GM23248 (cell line): Measurements from ENCODE around the gene ATP2A3. TPM values are rescaled to one million over a fixed set of nuclear protein-coding genes. Genes with fewer than 3 reads are reported as not detected.

ENCODE experiments used
- DNase-seq: peaks from one replicate; pipeline ENCODE4 v3.0.0-alpha.2; 2015
- H2AFZ ChIP-seq: fragments of 200-600 bp; sonication (generic); 2 replicates; pipeline ENCODE4 v1.6.1; 2016; ENCODE audit warnings: antibody characterized with exemption
- H3F3A ChIP-seq: fragments of 200-600 bp; sonication (generic); 2 replicates; pipeline ENCODE4 v1.6.1; 2016; ENCODE audit warnings: mild to moderate bottlenecking, antibody characterized with exemption, mixed run types; ENCODE audit not compliant: insufficient read depth
- H3K27ac ChIP-seq: fragments of 200-600 bp; sonication (generic); 2 replicates; pipeline ENCODE4 v1.5.1; 2016; ENCODE audit warnings: mild to moderate bottlenecking
- H3K27me3 ChIP-seq: fragments of 200-600 bp; sonication (generic); replicated peaks from 2 replicates; pipeline ENCODE4 v1.6.1; 2016; ENCODE audit warnings: mild to moderate bottlenecking; ENCODE audit not compliant: insufficient read depth
- H3K36me3 ChIP-seq: fragments of 200-600 bp; sonication (generic); 2 replicates; pipeline ENCODE4 v1.6.1; 2016; ENCODE audit warnings: low read depth, mild to moderate bottlenecking
- H3K4me1 ChIP-seq: fragments of 200-600 bp; sonication (generic); 2 replicates; pipeline ENCODE4 v1.6.1; 2016; ENCODE audit warnings: mild to moderate bottlenecking; ENCODE audit not compliant: insufficient read depth
- H3K4me2 ChIP-seq: fragments of 200-600 bp; sonication (generic); one replicate; pipeline ENCODE4 v1.6.1; 2016; ENCODE audit warnings: mild to moderate bottlenecking; ENCODE audit not compliant: unreplicated experiment
- H3K4me3 ChIP-seq: fragments of 200-600 bp; sonication (generic); 2 replicates; pipeline ENCODE4 v1.5.1; 2016; ENCODE audit warnings: mild to moderate bottlenecking
- H3K79me2 ChIP-seq: fragments of 200-600 bp; sonication (generic); 2 replicates; pipeline ENCODE4 v1.6.1; 2016; ENCODE audit warnings: mild to moderate bottlenecking; ENCODE audit not compliant: insufficient read depth
- H3K9ac ChIP-seq: fragments of 200-600 bp; sonication (generic); 2 replicates; pipeline ENCODE4 v1.6.1; 2016; ENCODE audit warnings: mild to moderate bottlenecking
- H3K9me2 ChIP-seq: fragments of 200-600 bp; sonication (generic); 2 replicates; pipeline ENCODE4 v1.6.1; 2016; ENCODE audit warnings: mixed run types, mild to moderate bottlenecking, moderate library complexity; ENCODE audit not compliant: insufficient read depth
- H3K9me3 ChIP-seq: fragments of 200-600 bp; sonication (generic); one replicate; pipeline ENCODE4 v1.6.1; 2017; ENCODE audit warnings: low read depth
- H4K20me1 ChIP-seq: fragments of 200-600 bp; sonication (generic); 2 replicates; pipeline ENCODE4 v1.6.0; 2016; ENCODE audit not compliant: insufficient read depth
- EZH2 ChIP-seq: fragments of 200-600 bp; sonication (generic); IDR thresholded peaks from 2 replicates; pipeline ENCODE4 v1.6.1; 2018; ENCODE audit warnings: antibody characterized with exemption, mild to moderate bottlenecking; ENCODE audit not compliant: insufficient read depth, poor library complexity, severe bottlenecking
- EZH2phosphoT487 ChIP-seq: fragments of 200-600 bp; sonication (generic); IDR thresholded peaks from 2 replicates; pipeline ENCODE4 v1.6.1; 2018; ENCODE audit warnings: antibody characterized with exemption, moderate library complexity, mild to moderate bottlenecking, low read depth; ENCODE audit not compliant: insufficient read depth
- WGBS, 2 experiments: methylation state at CpG; one replicate each; pipeline ENCODE4 v1.1.6; 2015 to 2017; ENCODE audit warnings: low lambda C conversion rate in 2 of 2, low coverage in 1 of 2; ENCODE audit errors: missing lambda C conversion rate in 2 of 2; 5-methylcytosine and 5-hydroxymethylcytosine counted together
- in situ Hi-C: fragments of 300-500 bp; cut with MboI; formaldehyde crosslinking; loops from 2 replicates; pipeline ENCODE4 v1.15.0; 2020
- polyA plus RNA-seq: library from polyadenylated mRNA; unstranded; fragments of >200 nt; fragmentation: Nextera tagmentation; extraction: Ambion mirVana; gene quantifications from 2 replicates; pipeline ENCODE4 v1.2.1, GENCODE V29; 2016
- total RNA-seq: library from RNA; depleted of rRNA; stranded (reverse); fragments of >200 nt; shearing (Covaris generic); gene quantifications from 2 replicates; pipeline ENCODE4 v1.2.3, GENCODE V29; 2014

The ATP2A3 gene
- total and polyA plus RNA-seq, 2 experiments from 2014 or later: 0.81 to 0.86 TPM

GRCh38 chr17:3919123-3919624 is 45.1 kb downstream of the ATP2A3 start:
- no peak overlapping the region for H3K27ac ChIP-seq
- no peak overlapping the region for H3K9ac ChIP-seq
- in situ Hi-C loops: loop anchor here (10.0 kb wide), 1 partner anchor 86 kb away; no protein-coding TSS in a partner anchor
- no peaks in the 10 kb centered on the region for H3K36me3 ChIP-seq
- H3F3A ChIP-seq: no peaks in the 10 kb centered on the region
- no peak overlapping the region for H3K4me2 ChIP-seq
- H3K27me3 ChIP-seq: no peaks in the 10 kb centered on the region
- H4K20me1 ChIP-seq: no peaks in the 10 kb centered on the region
- DNase-seq: no peak
- TF ChIP-seq EZH2 (no peak), EZH2phosphoT487 (no peak)
- H3K79me2 ChIP-seq: no peaks in the 10 kb centered on the region
- no peak overlapping the region for H2AFZ ChIP-seq
- H3K9me3 ChIP-seq: no peaks in the 10 kb centered on the region
- H3K4me1 ChIP-seq: no peaks in the 10 kb centered on the region
- H3K9me2 ChIP-seq: no peaks in the 10 kb centered on the region
- H3K4me3 ChIP-seq: no peak overlapping the region
- WGBS, 2 experiments: 86 to 87% methylated on average over 14 to 19 of the region's 22 CpGs

DNA sequence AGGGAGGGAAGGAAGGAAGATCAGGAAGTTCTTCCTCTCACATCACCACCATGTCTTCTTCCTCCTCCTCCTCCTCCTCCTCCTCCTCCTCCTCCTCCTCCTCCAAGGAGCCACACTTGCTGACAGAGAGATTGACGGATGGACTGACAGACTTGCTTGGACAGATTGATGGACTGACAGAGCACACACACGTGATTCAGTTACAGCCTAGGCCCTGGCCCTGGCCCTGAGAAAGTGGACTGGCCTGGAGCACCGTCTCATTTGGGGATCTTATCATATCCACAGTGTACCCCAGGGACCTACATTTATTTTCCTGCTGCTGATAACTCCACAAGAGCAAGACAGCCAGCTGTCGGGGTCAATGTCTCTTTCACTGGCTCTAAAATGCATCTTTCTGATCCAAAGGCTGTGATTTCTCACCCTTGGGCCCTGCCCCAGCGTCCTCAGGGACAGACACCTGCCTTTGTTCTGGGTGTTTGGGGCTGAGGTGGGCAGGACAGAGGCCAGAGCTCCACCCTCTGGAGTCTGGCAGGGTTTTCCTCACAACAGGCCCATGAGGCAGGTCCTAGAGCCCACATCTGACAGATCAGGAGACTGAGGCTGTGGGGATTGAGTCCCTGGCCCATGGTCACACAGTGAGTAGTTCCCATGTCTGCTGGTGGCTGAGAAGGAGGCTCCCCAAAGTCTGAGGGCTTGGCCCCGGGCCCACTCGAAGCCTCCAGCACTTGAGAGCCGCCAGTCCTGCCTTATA is 45.7 kb downstream of the ATP2A3 start:
- H4K20me1 ChIP-seq: no peaks in the 10 kb centered on the region
- H3K27me3 ChIP-seq: no peaks in the 10 kb centered on the region
- H3K9ac ChIP-seq: no peak overlapping the region
- no peaks in the 10 kb centered on the region for H3F3A ChIP-seq
- no peaks in the 10 kb centered on the region for H3K9me3 ChIP-seq
- TF ChIP-seq EZH2phosphoT487: no peak
- no peak for TF ChIP-seq EZH2
- no peaks in the 10 kb centered on the region for H3K4me1 ChIP-seq
- H3K4me2 ChIP-seq: no peak overlapping the region
- no peaks in the 10 kb centered on the region for H3K9me2 ChIP-seq
- no peaks in the 10 kb centered on the region for H3K79me2 ChIP-seq
- H2AFZ ChIP-seq: no peak overlapping the region
- no peak overlapping the region for H3K27ac ChIP-seq
- no peaks in the 10 kb centered on the region for H3K36me3 ChIP-seq
- no peak for DNase-seq
- no peak overlapping the region for H3K4me3 ChIP-seq
- WGBS, 2 experiments: 72 to 73% methylated on average over 6 to 8 of the region's 8 CpGs
- in situ Hi-C loops: loop anchor here (10.0 kb wide), 1 partner anchor 86 kb away; no protein-coding TSS in a partner anchor

- in situ Hi-C loops: loop anchor here (10.0 kb wide), 1 partner anchor 87 kb away; no protein-coding TSS in a partner anchor
- H3K4me3 ChIP-seq: no peak overlapping the region
- H3K27me3 ChIP-seq: no peaks in the 10 kb centered on the region
- no peaks in the 10 kb centered on the region for H4K20me1 ChIP-seq
- no peak overlapping the region for H3K27ac ChIP-seq
- no peaks in the 10 kb centered on the region for H3K4me1 ChIP-seq
- H3K9ac ChIP-seq: no peak overlapping the region
- no peaks in the 10 kb centered on the region for H3F3A ChIP-seq
- no peaks in the 10 kb centered on the region for H3K36me3 ChIP-seq
- H3K9me3 ChIP-seq: no peaks in the 10 kb centered on the region
- TF ChIP-seq EZH2: no peak
- TF ChIP-seq EZH2phosphoT487: no peak
- H2AFZ ChIP-seq: no peak overlapping the region
- no peaks in the 10 kb centered on the region for H3K79me2 ChIP-seq
- WGBS, 2 experiments: 66 to 72% methylated on average over 11 of the region's 11 CpGs
- H3K9me2 ChIP-seq: no peaks in the 10 kb centered on the region
- DNase-seq: no peak
- no peak overlapping the region for H3K4me2 ChIP-seq
Measured at GRCh38 chr17:3917391-3917931, 46.8 kb downstream of the ATP2A3 start.

DNA sequence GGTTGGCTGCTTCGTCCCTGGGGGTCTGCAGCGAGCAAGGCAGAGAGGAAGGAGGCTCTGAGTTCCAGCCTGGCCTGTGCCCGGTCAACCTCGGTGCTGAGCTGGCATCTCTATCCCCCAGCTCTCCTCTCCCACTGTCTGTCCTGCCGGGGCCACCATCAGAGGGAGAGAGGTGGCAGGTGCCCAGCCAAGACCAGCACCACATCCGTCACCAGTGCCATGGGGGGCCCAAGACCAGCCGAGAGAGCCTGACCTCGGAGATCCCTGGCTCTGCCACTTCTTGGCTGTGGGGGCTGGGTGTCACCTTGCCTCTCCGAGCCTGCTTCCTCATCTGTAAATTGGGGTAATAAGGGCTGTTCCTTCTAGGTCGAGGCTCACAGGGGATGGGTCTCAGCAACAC is 47.4 kb downstream of the ATP2A3 start:
- Histone ChIP-seq H3F3A (no peaks in the 10 kb centered on the region), H3K27ac (no peak overlapping the region), H3K79me2 (no peaks in the 10 kb centered on the region), H3K4me3 (no peak overlapping the region), H3K27me3 (no peaks in the 10 kb centered on the region), H2AFZ (no peak overlapping the region), H3K9me3 (no peaks in the 10 kb centered on the region), H3K9ac (no peak overlapping the region), H3K9me2 (no peaks in the 10 kb centered on the region), H3K4me2 (no peak overlapping the region), H4K20me1 (no peaks in the 10 kb centered on the region), H3K4me1 (no peaks in the 10 kb centered on the region), H3K36me3 (no peaks in the 10 kb centered on the region)
- in situ Hi-C loops: loop anchor here (10.0 kb wide), 1 partner anchor 88 kb away; no protein-coding TSS in a partner anchor
- DNase-seq: no peak
- no peak for TF ChIP-seq EZH2
- no peak for TF ChIP-seq EZH2phosphoT487
- WGBS, 2 experiments: 79 to 88% methylated on average over 10 of the region's 10 CpGs
